HG02885 (cell line): ENCODE results near the gene SP100.
"Not testable (repeated sequence)": the region's sequence is repeated elsewhere in the genome, so short reads cannot be mapped to it uniquely, and the experiment has no call there.

Experiments used
- ATAC-seq: cut with Tn5 transposase; IDR thresholded peaks from one replicate; pipeline ENCODE4 v1.9.1; 2021; ENCODE audit warnings: mild to moderate bottlenecking; ENCODE audit not compliant: unreplicated experiment, poor library complexity

The SP100 gene

DNA sequence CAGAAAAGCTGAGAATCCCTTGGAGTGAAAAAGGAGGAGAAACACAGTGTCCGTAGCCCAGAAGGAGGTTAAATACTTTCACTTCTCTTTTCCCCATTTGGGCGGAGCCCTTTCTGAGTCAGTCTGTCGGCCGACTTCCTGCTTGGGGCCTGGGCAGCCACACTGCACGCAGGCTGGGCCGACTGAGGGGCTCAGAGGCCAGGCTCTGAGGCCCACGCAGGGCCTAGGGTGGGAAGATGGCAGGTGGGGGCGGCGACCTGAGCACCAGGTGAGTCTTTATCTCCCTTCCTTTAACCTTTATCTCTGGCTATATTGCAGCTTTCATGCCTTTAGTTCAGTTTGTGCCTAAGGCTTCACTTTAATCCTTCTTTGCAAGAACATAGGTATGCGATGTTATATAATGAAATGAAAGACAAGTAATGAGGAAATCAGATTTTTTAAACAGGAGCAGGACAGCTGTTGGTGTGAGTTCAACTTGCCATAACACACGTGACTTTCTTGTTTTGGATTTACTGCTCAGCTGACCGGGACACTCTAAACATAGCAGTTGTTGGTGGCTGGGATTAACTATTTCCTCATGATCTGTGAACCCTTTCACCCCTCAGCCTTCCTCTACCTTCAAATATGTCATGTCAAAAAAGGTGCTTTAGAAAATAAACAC, at the start of gene SP100:
Gene SP100, plus strand, starts transcription at position 141 of the 661 bp plus-strand sequence. Its CDS starts 96 bp downstream, at position 237.
- peak; percentile 82 for ATAC-seq

DNA sequence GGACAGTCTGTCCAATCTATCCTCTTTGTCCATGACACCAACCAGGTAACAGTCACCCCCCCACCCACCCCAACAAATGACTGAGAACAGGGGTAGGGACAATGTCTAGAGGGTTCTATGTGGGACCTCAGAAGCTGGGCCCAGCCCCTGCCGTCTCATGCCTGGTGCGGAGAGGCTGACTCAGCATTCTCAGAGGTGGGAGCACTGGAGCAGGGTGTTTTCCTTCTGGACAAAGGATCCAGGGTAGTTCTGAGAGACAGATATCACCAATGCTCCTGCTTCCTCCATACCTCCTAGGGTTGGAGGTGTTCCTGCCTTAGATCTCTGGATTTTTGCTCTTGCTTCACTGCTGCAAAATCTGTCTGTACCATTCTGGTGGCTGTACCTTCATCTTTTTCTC, 33.9 kb upstream of the SP100 start:
- ATAC-seq, result no peak

DNA sequence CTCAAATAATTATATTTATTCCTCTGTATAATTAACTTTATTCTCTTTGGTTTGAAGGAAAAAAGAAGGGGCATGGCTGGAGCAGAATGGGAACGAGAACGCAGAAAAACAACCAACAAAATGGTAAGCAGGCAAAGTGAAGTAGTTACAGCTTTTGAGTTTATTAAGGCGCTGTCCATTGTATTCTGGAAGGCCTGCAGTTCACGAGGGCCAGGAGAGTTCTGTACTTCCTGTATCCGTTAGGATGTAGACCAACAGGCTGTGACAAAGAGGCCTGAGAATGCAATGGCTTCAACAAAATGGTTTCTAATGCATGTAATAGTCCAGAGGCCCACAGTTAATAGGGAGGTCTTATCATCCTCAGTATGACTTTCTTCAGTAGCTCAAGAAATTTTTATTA, 32.5 kb upstream of the SP100 start:
- no peak for ATAC-seq

DNA sequence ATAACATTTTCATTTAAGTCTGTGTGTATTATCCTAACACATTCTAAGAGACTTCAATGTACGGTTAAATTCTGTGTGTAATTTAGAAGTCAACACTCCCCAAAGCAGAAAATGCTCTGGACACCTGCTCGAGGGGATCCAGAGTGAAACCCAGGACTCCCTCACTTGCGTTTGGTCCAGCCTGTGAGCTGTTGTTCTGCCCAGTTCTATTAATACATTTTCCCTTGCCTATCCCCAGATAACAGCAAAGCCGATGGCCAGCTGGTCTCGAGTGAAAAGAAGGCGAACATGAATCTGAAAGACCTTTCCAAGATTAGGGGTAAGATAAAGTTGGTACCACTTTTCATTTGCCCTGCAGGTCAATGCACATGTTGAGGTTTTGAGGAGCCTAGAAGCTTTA, 31.0 kb upstream of the SP100 start:
- ATAC-seq, result no peak

DNA sequence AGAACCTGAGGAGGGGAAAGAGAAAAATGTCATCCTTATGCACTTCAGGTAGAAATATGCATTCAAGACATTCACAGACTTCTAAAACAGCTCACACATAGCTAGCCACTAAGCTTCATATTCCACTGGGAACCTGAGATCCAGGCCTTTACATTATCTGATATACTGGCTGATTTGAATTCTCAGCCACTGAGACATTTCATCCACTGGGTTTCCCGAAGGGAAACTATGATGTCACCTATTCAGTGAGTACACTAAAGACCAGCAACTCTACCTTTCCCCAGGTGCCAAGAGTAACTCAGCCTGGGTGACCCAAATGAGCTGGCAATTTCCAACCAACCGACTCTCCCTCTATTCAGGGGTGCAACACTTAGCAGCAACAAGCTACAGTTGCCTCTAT, 21.7 kb upstream of the SP100 start:
- no peak for ATAC-seq

DNA sequence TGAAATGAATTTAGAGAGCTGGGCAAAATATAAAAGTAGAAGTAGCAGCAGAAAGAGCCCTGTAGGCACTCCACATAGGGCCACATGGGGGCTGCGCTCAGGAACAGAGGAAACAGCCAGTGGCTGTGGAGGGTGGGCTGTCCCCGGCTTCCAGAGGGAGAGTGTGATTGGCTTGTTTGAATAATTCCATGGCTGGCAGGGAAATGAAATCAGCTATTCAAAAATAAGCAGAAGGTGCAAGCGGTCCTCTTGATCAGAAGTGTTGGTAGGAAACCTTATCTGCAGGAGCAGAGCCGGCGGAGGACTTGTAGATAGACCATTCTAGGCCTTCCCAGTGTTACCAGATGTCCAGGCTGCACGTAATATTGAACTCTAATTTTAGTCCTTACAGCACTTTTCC, 17.3 kb upstream of the SP100 start:
- ATAC-seq, result not testable (repeated sequence)

DNA sequence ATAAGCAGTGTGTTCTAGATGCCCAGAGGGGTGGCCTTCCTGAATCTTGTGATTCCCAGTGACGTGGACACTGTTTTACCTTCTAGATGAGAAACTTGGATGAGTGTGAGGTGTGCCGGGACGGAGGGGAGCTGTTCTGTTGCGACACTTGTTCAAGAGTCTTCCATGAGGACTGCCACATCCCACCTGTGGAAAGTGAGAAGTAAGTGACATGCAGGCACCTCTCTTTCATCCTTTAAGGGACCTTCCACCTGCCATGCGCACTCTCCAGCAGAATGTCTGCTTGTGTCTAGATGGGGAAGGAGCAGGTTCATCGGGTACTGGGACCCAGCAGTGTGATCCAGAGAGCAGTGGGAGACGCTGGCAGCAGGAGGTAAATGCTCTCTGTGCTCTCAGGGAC, 16.0 kb upstream of the SP100 start:
- no peak for ATAC-seq

DNA sequence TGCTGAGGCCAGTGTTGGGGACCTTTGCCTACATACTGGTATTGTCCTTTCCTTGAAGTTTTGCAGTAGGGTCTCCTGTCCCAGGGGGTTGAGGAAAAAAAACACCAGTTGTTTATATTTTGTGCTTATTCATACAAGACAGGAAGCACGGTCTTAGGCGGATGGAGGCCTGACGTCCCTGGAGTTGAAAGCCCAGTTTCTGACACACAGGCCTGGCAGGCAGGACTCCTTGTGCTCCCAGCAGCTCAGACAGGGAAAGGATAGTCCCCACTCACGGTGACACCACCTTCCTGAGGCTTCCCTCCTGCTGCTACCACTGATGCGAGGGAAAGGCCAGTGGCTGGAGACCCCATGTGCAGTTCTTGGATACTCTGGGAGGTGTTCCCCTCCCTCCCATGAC, 15.5 kb upstream of the SP100 start:
- no peak for ATAC-seq

DNA sequence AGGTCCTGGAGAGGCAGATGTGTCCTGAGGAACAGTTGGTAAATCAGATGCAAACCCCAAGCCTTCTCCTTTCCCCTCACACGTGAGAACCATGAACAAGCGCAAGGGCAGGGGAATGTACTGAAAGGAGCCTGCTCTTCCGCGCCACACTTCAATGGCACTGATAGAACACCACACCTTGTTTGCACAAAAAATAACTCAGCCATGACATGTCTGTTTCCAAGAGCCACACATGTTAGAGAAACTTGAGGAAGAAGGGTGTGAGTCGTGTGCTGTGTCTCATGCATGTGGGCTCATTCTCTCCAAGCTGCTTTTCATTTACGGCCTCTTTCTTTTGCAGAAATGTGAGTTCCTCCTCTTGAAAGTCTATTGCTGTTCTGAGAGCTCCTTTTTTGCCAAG, 15.0 kb upstream of the SP100 start:
- not testable (repeated sequence) for ATAC-seq

DNA sequence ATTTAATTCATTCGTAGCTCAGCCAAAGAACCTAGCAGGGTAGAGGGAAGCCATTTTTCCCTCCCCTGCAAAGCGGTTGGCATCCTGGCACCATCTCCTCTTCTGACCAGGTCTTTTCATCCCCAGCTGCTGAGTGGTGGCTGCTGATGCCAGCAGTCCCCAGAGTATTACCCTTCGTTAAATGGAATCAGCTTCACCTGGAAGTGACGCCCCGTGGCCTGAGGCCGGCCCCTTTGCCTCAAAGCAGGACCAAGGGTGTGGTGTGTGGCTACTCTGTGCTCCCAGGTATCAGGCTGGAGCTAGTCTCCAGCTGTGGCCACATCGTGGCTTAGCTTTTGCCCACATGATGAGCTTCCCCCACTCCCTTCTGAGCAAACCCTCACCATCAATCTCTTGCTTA, 12.3 kb upstream of the SP100 start:
- no peak for ATAC-seq

DNA sequence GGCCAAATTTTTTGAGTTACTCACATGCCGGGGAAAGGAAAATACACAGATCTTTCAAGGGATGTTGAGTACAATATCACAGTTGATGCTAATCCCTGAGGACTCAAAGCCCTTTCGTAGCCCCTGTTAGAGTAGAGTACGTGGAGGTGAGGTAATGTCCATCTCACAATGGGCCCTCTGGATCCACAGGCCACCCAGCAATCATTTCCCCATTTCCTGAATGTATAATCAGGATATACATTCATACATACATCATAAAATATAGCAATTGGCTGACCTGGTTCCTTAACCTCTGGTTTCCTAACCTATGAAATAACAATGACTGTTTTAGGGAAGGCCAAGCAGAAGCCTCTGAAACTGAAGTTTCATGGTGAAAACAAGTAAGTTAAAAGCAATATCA, 10.2 kb upstream of the SP100 start:
- no peak for ATAC-seq

DNA sequence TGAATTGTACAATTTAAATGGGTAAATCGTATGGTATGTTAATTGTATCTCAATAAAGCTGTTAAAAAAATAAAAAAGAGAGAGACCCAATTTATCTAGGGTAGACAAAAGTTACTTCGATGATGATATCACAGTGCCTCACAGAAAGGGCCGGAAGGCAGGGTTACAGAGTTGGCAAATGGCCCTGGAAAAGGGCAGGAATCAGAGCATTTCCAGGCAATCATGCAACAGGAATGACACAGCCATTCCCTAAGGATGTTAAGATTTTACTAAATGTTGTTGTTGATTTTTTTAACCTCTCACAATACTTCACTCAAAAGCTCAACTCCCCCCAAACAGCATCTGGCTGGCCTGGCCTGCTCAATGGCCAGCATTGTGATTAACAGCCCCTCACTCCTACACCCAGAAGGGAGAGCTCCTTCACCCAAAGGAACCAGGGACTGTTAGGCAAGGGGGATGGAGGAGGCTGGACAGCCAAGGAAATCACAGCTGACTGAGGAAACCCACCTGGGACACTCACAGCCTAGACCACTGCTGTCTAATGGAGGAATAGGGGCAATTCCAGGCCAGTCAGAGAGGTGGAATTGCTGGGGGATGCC, 7.7 kb upstream of the SP100 start:
- ATAC-seq, result no peak

DNA sequence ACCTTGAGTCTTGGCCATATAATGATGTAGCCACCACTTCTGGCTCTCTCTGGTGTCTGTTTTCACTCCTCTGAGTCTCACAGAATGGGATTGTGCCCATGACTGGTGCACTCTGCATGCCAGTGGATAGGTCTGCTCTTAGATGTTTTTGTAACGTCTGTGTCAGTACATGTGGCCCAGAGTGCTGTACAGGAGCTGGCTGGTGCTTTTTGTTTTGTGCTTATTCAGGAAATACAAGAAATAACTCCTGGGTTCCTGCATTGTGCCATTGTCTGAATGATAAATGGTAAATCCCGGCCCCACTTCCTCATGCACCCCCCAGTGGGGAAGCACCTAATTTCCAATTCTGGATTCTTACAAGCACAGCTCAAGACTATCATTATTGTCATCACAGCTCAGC, 6.7 kb upstream of the SP100 start:
- not testable (repeated sequence) for ATAC-seq

DNA sequence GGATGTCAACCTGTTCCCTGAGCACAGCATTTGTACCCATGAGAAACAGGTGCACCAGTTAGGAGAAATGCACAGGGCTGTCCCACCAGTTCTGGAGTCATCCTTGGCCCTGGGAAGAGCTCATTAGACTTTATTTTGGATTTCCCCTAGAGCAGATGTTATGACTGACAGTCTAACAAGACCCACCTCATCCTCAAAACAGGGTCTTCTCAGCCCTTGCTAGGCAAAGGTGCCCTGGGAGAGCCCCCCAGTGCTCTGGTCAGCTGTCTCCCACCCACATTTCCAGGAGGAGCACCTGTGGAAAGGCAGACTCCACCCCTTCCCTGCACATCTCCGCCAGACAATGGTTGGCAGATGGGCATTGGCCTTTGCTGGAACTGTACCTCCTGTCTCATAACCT, 5.7 kb upstream of the SP100 start:
- ATAC-seq, result no peak

DNA sequence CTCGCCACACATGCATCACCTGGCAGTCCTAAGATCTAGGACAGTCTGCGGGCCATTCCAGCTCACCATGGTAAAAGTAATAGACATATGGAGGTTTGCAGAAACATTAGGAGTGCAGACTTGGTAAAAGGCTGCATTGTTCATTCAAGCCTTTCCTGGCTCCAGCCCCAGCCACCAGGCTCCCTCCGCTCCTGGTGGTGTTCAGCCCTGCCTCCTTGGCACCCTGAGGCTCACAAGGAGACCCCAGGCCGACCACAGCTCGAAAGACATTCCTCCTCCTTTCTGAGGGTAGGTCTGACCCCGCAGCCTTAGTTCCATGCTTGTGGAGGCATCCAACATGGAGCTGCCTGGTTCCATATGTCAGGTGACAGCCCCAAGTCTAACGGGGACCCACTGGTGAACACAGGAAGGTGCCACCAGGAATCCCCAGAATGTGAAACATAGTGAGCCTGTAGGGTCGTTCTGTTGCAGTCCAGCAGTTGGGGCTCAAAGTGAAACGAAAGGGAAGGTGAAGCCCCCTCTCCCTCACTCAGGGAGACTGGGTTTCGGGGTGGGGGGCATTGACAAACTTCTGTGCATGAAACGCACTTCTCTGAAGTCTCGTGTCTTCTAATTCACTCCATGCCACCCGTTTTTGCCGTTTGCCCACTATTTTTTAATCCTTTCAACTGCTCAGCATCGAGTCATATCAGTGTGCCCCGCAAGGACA, 5.0 kb upstream of the SP100 start:
- ATAC-seq, result no peak

DNA sequence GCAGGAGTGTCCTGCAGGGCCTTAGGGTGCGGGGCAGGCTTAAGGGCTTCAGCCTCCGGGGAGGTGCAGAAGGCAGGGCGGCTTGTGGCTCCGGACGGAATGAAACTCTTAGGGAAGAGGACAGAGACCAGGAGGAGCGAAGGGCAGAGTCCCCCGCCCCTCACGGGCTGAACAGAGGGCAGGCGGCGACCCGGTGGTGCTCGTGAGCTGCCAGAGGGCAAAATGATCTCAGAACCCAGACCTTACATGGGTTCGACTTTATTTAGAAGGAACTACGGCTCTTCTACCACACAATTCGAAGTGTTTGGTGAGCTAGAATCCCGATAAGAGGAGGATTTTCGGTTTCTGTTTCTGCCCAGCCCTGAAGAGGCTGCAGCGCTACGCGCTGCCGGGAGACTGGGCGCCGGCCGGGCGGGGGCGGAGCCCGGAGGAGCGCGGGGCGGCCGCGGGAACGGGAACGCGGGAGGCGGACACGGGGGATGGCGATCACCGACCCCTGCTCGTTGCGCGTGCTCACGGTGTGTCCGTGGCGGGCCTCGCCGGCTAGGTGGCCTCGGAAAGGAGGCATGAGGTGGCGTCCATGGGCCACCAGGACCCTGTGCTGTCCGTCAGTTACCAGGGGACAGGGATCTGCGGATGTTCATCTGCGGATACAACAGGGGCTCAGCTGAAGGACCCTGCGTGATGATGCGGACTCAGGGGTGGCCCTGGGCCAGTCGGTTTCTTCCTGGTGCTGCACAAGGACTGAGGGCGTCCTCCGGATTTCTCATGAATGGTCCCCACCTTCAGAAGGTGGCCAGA, 4.2 kb upstream of the SP100 start:
- peak; percentile 58 for ATAC-seq

DNA sequence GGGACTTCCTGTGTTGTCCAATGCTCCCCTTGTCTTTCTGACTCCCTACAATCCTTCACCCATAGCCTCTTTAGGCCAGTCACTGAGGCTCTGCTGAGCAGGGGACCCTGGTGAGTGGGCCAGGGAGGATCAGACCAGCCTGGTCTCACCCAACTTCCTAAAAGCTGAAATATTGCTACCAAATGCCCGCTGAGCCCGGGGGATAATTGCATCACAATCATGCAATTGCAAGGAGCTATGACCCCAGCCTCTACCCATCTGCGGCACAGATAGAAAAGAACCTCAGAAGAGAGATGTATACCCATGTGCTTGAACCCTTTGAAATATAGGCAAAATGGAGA, 3.7 kb upstream of the SP100 start:
- ATAC-seq, result peak; percentile 1

DNA sequence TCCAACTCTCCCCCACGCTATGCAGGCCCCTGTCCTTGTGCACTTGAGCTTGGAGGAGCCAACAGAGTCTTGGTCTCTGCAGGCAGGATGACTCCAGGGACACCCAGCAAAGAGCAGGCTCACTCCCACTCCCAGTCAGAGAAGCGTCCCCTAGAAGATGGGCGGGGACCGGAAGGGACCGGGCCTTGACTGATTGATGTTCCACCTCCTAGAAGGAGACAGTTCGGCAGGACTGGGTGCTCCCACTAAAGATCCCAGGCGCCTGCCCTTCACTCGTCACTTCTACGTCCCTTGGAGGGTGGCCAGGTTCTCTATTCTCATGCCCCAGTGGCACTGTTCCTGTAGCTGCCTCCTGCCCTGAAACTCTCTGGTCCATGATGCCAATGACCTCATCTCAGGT, 3.2 kb upstream of the SP100 start:
- ATAC-seq, result no peak

DNA sequence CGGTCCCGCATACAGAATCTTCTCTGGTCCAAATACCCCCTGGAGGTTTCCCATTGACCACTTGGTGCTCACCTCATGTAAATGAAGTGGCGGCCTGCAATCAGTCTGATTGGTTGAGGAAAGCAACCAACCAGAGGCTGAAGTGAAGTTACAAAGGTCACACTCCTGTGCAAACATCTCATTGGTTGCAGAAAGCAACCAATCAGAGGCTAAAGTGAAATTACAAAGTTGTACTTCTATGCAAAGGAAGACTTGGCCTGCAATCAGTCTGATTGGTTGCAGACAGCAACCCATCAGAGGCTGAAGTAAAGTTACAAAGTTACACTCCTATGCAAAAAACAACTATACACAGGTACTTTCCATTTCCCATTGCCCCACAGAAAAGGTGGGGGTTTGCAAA, 2.5 kb upstream of the SP100 start:
- ATAC-seq, result no peak

DNA sequence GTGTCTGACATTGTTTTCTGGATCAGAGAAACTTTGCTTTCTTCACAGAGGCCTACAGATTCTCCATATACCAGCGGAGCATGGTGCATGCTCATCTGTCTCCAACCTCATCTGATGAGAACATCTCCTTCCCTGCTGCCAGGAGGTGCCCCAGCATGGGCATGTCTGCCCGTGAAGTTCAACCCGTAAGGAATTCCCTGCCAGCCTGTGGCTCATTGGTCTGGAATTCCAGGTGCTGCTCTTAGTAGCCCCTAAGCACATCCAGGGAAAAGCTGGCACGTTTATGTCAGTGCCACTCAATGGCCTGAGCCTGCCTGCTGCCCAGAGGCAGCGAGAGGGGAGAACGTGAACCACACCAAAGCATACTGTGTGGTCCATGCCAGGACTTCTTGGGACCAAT, 1.7 kb upstream of the SP100 start:
- ATAC-seq, result no peak

DNA sequence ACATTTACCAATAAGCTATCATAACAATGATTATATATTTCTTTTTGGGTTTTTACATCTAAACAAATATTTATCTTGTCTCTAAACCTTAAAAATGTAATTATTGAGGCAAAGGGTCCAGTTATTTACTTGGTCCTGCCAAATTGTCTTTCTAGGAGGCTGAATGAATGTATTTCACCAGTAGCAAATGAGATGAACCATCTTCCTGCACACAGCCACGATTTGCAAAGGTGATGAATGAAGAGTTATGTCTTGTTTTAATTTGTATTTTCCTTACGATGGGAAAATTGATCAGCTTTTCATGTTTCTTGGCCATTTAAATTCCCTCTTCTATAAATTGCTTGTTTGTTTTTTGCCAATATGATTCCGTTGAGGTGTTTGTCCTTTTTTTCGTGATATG, 1.4 kb downstream of the SP100 start:
- no peak for ATAC-seq
